GM12878 (cell line): ENCODE measurements around the gene PIWIL4. TPM values are rescaled to one million over a fixed set of nuclear protein-coding genes. Genes with fewer than 3 reads are reported as not detected.

Source experiments
- ATAC-seq: fragments of 200-7000 bp; cut with Tn5 transposase; 3 replicates; pipeline ENCODE4 v1.9.1; 2020; ENCODE audit warnings: mild to moderate bottlenecking, moderate library complexity
- BruUV-seq: library from RNA; stranded (reverse); fragments of 400-500 nt; replicated peaks from 2 replicates; lab custom pipeline; 2021; lab: Mats Ljungman, UMichigan
- CTCF ChIA-PET: fragments of 300-600 bp; sonication (Branson Sonifier 250); formaldehyde crosslinking; extraction: SDS; loops from one replicate; lab custom pipeline; 2021; ENCODE audit warnings: inconsistent platforms; lab: Yijun Ruan, JAX
- POLR2A ChIA-PET: fragments of 350-600 bp; formaldehyde crosslinking; extraction: SDS; loops from one replicate; lab custom pipeline; 2021; ENCODE audit warnings: inconsistent platforms; lab: Charles Lee
- RAD21 ChIA-PET: fragments of 300-600 bp; sonication (Branson Sonifier 250); formaldehyde crosslinking; loops from one replicate; lab custom pipeline; 2023; ENCODE audit warnings: antibody characterized with exemption; ENCODE audit not compliant: unreplicated experiment; lab: Charles Lee
- SMC1A ChIA-PET: fragments of 300-600 bp; sonication (Branson Sonifier 250); formaldehyde crosslinking; loops from one replicate; lab custom pipeline; 2023; ENCODE audit not compliant: unreplicated experiment, uncharacterized antibody; lab: Charles Lee
- DNase-seq: peaks from one replicate; pipeline ENCODE4 v3.0.0-alpha.2; 2011; ENCODE audit warnings: low read depth, low spot score
- FAIRE-seq: peaks from 3 replicates; lab custom pipeline; 2011; peaks lifted over from hg19 to GRCh38; lab: Jason Lieb, UNC
- H2AFZ ChIP-seq: 2 replicates; pipeline ENCODE4 v1.6.0; 2011; ENCODE audit warnings: low read depth, low read length, control low read depth; ENCODE audit not compliant: control insufficient read depth
- H3K27ac ChIP-seq: 2 replicates; pipeline ENCODE4 v1.5.1; 2011; ENCODE audit warnings: control low read depth; ENCODE audit not compliant: control insufficient read depth, insufficient read depth
- H3K27me3 ChIP-seq, 2 experiments: replicated peaks in 1 of 2; 2 replicates each; pipeline versions ENCODE4 v1.6.0 to v1.6.1; 2011; ENCODE audit warnings: low read length in 1 of 2; ENCODE audit not compliant: control insufficient read depth in 2 of 2, insufficient read depth in 2 of 2
- H3K36me3 ChIP-seq, 2 experiments: 2 replicates each; pipeline ENCODE4 v1.5.1; 2011; ENCODE audit warnings: low read length in 1 of 2; ENCODE audit not compliant: control insufficient read depth in 2 of 2, insufficient read depth in 2 of 2
- H3K4me1 ChIP-seq: 2 replicates; pipeline ENCODE4 v1.6.1; 2011; ENCODE audit warnings: mild to moderate bottlenecking, low read length, moderate library complexity, mixed read lengths; ENCODE audit not compliant: control insufficient read depth, insufficient read depth
- H3K4me2 ChIP-seq: 2 replicates; pipeline ENCODE4 v1.6.0; 2011; ENCODE audit warnings: control low read depth; ENCODE audit not compliant: control insufficient read depth, insufficient read depth
- H3K4me3 ChIP-seq: fragments of 200-600 bp; sonication (generic); 2 replicates; pipeline ENCODE4 v1.5.1; 2016
- H3K79me2 ChIP-seq: 2 replicates; pipeline ENCODE4 v1.6.0; 2011; ENCODE audit warnings: low read length; ENCODE audit not compliant: control insufficient read depth, insufficient read depth
- H3K9ac ChIP-seq: 2 replicates; pipeline ENCODE4 v1.8.0; 2011; ENCODE audit warnings: low read length, control low read depth, mixed read lengths; ENCODE audit not compliant: control insufficient read depth, insufficient read depth
- H3K9me3 ChIP-seq: replicated peaks from 3 replicates; pipeline ENCODE4 v1.5.1; 2011; ENCODE audit warnings: mild to moderate bottlenecking, low read length; ENCODE audit not compliant: control insufficient read depth, insufficient read depth
- H4K20me1 ChIP-seq: 2 replicates; pipeline ENCODE4 v1.6.0; 2011; ENCODE audit not compliant: control insufficient read depth, insufficient read depth
- CREB1 ChIP-seq: IDR thresholded peaks from 2 replicates; pipeline ENCODE4 v1.6.1; 2012; ENCODE audit warnings: low read depth, mild to moderate bottlenecking, inconsistent platforms
- DPF2 ChIP-seq: fragments of 450-650 bp; IDR thresholded peaks from 2 replicates; pipeline ENCODE4 v1.6.1; 2017; ENCODE audit warnings: mild to moderate bottlenecking
- EZH2 ChIP-seq: IDR thresholded peaks from 2 replicates; pipeline ENCODE4 v1.6.1; 2012; ENCODE audit warnings: low read depth, mild to moderate bottlenecking, control low read depth, inconsistent platforms, low read length, borderline replicate concordance; ENCODE audit not compliant: control insufficient read depth
- IKZF1 ChIP-seq: fragments of 450-650 bp; conservative IDR thresholded peaks from 2 replicates; pipeline ENCODE4 v1.6.1; 2017; ENCODE audit warnings: antibody characterized with exemption, mild to moderate bottlenecking
- IKZF2 ChIP-seq, 2 experiments: fragments of 450-650 bp; IDR thresholded peaks; 2 replicates each; pipeline ENCODE4 v1.6.1; 2017; ENCODE audit warnings: mild to moderate bottlenecking in 2 of 2, moderate library complexity in 2 of 2
- KDM1A ChIP-seq: fragments of 200-600 bp; sonication (generic); IDR thresholded peaks from 2 replicates; pipeline ENCODE4 v1.6.1; 2016; ENCODE audit warnings: borderline replicate concordance
- NFYB ChIP-seq: IDR thresholded peaks from 2 replicates; pipeline ENCODE4 v1.6.1; 2011; ENCODE audit warnings: low read depth, mild to moderate bottlenecking, low read length, improper control_type of control experiment, moderate library complexity; ENCODE audit not compliant: insufficient read depth
- PAX5 ChIP-seq: IDR thresholded peaks from 2 replicates; pipeline ENCODE4 v1.6.1; 2011; ENCODE audit warnings: low read depth, low read length, borderline replicate concordance
- RB1 ChIP-seq: fragments of 450-650 bp; formaldehyde crosslinking; IDR thresholded peaks from 2 replicates; pipeline ENCODE4 v1.6.1; 2017; ENCODE audit warnings: mild to moderate bottlenecking, borderline replicate concordance
- RUNX3 ChIP-seq: IDR thresholded peaks from 2 replicates; pipeline ENCODE4 v1.6.1; 2012; ENCODE audit warnings: low read length, inconsistent platforms
- WGBS: methylation state at CpG from one replicate; pipeline ENCODE4 v1.1.6; 2016; ENCODE audit warnings: low lambda C conversion rate; ENCODE audit not compliant: insufficient replicate concordance, insufficient coverage; ENCODE audit errors: missing lambda C conversion rate; 5-methylcytosine and 5-hydroxymethylcytosine counted together
- in situ Hi-C: fragments of 300-500 bp; cut with MboI; formaldehyde crosslinking; loops from 9 replicates; pipeline ENCODE4 v1.14.3; 2018; ENCODE audit warnings: mixed read lengths
- intact Hi-C: fragments of 100-400 bp; cut with micrococcal nuclease; formaldehyde crosslinking; loops from one replicate; pipeline ENCODE4 v1.14.2; 2022; ENCODE audit not compliant: unreplicated experiment
- polyA plus RNA-seq, 11 experiments: library from polyadenylated mRNA; depleted of rRNA in 4 of 11; unstranded in 6 of 11; stranded (reverse) in 5 of 11; fragments of >200 nt; fragmentation: Nextera tagmentation in 4 of 11; fragmentation: Illumina TruSeq in 1 of 11; extraction: Ambion mirVana in 4 of 11; extraction: Trizol in 1 of 11; gene quantifications; 1 replicate in 1 of 11; 2 replicates in 10 of 11; pipeline versions ENCODE4 v1.2.1 to v1.2.3, GENCODE V29; 2011 to 2016; ENCODE audit warnings: inconsistent platforms in 2 of 11, missing spikeins in 2 of 11, low read depth in 1 of 11
- total RNA-seq, 4 experiments: library from RNA; depleted of rRNA in 3 of 4; stranded (reverse); fragments of >200 nt in 3 of 4; fragmentation: Illumina TruSeq in 1 of 4; extraction: Trizol in 1 of 4; gene quantifications; 2 replicates each; pipeline versions ENCODE4 v1.2.1 to v1.2.3, GENCODE V29; 2013 to 2021
- TF ChIP-seq, protein P1 (sequence below): fragments of 450-650 bp; IDR thresholded peaks from 2 replicates; pipeline ENCODE4 v1.6.1; 2017; ENCODE audit warnings: mild to moderate bottlenecking, moderate library complexity
- TF ChIP-seq, protein P2 (sequence below): fragments of 450-650 bp; conservative IDR thresholded peaks from 2 replicates; pipeline ENCODE4 v1.6.1; 2017; ENCODE audit warnings: mild to moderate bottlenecking, moderate library complexity
- TF ChIP-seq, protein P3 (sequence below): IDR thresholded peaks from 2 replicates; pipeline ENCODE4 v1.6.1; 2012; ENCODE audit warnings: low read depth, low read length, improper control_type of control experiment

The PIWIL4 gene
- total and polyA plus RNA-seq, 10 of the 15 experiments (the other 5 are each of a cell fraction or from before 2014, with no cell fraction given) = 0.23 to 13.3 (median 0.47) TPM

DNA sequence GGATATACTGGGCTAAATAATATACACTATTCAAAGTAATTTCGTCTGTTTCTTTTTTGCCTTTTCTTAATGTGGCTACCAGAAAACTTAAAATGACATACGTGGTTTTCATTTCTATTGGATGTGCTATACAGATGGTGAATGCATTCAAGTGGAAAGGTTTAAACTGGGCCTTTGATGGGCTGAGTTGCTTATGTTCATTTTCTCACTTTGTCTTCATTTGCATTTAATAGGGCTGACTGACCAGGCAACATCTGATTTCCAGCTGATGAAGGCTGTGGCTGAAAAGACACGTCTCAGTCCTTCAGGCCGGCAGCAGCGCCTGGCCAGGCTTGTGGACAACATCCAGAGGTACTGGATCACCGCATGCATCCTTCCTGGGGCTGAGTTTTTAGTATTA is 27.9 kb downstream of the PIWIL4 start:
- Histone ChIP-seq H3K27me3 (no peaks in the 10 kb centered on the region), H3K4me3 (no peak overlapping the region), H3K9ac (no peak overlapping the region), H2AFZ (no peak overlapping the region), H3K79me2 (no peaks in the 10 kb centered on the region), H3K27ac (no peak overlapping the region), H3K36me3 (no peaks in the 10 kb centered on the region), H3K4me2 (no peak overlapping the region), H3K9me3 (no peaks in the 10 kb centered on the region; the same call in 2 of the 3 replicates), H3K4me1 (no peaks in the 10 kb centered on the region), H4K20me1 (no peaks in the 10 kb centered on the region)
- ChIA-PET RAD21 (interaction anchor here (1.5 to 6.3 kb wide), 9 partner anchors 9 to 103 kb away, joined by 3 to 55 read pairs (median 8); no protein-coding TSS in a partner anchor), SMC1A (interaction anchor here (0.6 to 6.6 kb wide), 12 partner anchors 8 to 153 kb away, joined by 3 to 179 read pairs (median 3); partner anchors contain the start of gene FUT4), CTCF (interaction anchor here (1.1 to 9.7 kb wide), 5 partner anchors 9 to 90 kb away, joined by 3 to 282 read pairs (median 10); partner anchors contain the start of gene C11orf97), POLR2A (interaction anchor here (0.9 to 2.9 kb wide), 6 partner anchors 11 to 83 kb away, joined by 3 to 19 read pairs (median 3); partner anchors contain the start of gene C11orf97)
- no peak for DNase-seq
- intact Hi-C loops (no loop called here), in situ Hi-C loops (loop anchor here (5.0 kb wide), 1 partner anchor 73 kb away; no protein-coding TSS in a partner anchor)
- ATAC-seq = peak; percentile 86
- WGBS = 48% methylated on average over 6 of the region's 6 CpGs
- 0 out of 2 replicates have a peak, but pooled peaks have one; percentile 15 for TF ChIP-seq PAX5
- TF ChIP-seq, protein P1, sequence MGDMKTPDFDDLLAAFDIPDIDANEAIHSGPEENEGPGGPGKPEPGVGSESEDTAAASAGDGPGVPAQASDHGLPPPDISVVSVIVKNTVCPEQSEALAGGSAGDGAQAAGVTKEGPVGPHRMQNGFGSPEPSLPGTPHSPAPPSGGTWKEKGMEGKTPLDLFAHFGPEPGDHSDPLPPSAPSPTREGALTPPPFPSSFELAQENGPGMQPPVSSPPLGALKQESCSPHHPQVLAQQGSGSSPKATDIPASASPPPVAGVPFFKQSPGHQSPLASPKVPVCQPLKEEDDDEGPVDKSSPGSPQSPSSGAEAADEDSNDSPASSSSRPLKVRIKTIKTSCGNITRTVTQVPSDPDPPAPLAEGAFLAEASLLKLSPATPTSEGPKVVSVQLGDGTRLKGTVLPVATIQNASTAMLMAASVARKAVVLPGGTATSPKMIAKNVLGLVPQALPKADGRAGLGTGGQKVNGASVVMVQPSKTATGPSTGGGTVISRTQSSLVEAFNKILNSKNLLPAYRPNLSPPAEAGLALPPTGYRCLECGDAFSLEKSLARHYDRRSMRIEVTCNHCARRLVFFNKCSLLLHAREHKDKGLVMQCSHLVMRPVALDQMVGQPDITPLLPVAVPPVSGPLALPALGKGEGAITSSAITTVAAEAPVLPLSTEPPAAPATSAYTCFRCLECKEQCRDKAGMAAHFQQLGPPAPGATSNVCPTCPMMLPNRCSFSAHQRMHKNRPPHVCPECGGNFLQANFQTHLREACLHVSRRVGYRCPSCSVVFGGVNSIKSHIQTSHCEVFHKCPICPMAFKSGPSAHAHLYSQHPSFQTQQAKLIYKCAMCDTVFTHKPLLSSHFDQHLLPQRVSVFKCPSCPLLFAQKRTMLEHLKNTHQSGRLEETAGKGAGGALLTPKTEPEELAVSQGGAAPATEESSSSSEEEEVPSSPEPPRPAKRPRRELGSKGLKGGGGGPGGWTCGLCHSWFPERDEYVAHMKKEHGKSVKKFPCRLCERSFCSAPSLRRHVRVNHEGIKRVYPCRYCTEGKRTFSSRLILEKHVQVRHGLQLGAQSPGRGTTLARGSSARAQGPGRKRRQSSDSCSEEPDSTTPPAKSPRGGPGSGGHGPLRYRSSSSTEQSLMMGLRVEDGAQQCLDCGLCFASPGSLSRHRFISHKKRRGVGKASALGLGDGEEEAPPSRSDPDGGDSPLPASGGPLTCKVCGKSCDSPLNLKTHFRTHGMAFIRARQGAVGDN = peak; percentile 26; the same call in 1 of the 2 replicates
- TF ChIP-seq, protein P2, sequence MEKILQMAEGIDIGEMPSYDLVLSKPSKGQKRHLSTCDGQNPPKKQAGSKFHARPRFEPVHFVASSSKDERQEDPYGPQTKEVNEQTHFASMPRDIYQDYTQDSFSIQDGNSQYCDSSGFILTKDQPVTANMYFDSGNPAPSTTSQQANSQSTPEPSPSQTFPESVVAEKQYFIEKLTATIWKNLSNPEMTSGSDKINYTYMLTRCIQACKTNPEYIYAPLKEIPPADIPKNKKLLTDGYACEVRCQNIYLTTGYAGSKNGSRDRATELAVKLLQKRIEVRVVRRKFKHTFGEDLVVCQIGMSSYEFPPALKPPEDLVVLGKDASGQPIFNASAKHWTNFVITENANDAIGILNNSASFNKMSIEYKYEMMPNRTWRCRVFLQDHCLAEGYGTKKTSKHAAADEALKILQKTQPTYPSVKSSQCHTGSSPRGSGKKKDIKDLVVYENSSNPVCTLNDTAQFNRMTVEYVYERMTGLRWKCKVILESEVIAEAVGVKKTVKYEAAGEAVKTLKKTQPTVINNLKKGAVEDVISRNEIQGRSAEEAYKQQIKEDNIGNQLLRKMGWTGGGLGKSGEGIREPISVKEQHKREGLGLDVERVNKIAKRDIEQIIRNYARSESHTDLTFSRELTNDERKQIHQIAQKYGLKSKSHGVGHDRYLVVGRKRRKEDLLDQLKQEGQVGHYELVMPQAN = peak; percentile 29; the same call in 1 of the 2 replicates
- TF ChIP-seq IKZF1 = peak; percentile 48; the same call in 1 of the 2 replicates
- TF ChIP-seq IKZF2 (IDR thresholded peaks at IDR 0.05) = no peak; a peak in 1 of 4 replicates
- no peak for TF ChIP-seq KDM1A
- peak; percentile 13; the same call in 1 of the 2 replicates for TF ChIP-seq NFYB
- TF ChIP-seq RB1 = no peak
- no peak for TF ChIP-seq CREB1
- TF ChIP-seq, protein P3, sequence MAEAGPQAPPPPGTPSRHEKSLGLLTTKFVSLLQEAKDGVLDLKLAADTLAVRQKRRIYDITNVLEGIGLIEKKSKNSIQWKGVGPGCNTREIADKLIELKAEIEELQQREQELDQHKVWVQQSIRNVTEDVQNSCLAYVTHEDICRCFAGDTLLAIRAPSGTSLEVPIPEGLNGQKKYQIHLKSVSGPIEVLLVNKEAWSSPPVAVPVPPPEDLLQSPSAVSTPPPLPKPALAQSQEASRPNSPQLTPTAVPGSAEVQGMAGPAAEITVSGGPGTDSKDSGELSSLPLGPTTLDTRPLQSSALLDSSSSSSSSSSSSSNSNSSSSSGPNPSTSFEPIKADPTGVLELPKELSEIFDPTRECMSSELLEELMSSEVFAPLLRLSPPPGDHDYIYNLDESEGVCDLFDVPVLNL = no peak
- 0 out of 2 replicates have a peak, but pooled peaks have one; percentile 17 for TF ChIP-seq DPF2
- TF ChIP-seq EZH2 = no peak
- TF ChIP-seq RUNX3 = peak; percentile 5; the same call in 1 of the 2 replicates
- BruUV-seq = no TSS peak
- no peak for FAIRE-seq
